K562 (cell line): Measurements from ENCODE around the gene ANKRD34A. TPM values are rescaled to one million over a fixed set of nuclear protein-coding genes. Genes with fewer than 3 reads are reported as not detected.

Experiments used
- ATAC-seq: fragments of 200-7000 bp; cut with Tn5 transposase; 3 replicates; pipeline ENCODE4 v1.9.1; 2020; ENCODE audit warnings: moderate library complexity
- BruUV-seq: library from RNA; stranded (reverse); fragments of 400-500 nt; replicated peaks from 2 replicates; lab custom pipeline; 2021; lab: Mats Ljungman, UMichigan
- CTCF ChIA-PET: fragments of 300-600 bp; formaldehyde crosslinking; extraction: SDS; loops from one replicate; lab custom pipeline; 2021; ENCODE audit warnings: low intra/inter-chr PET ratio; lab: Yijun Ruan, JAX
- POLR2A ChIA-PET: fragments of 300-600, 350-650 bp; sonication (Branson Sonifier 250); formaldehyde crosslinking; extraction: SDS; loops from one replicate; lab custom pipeline; 2021; ENCODE audit warnings: antibody characterized with exemption, inconsistent platforms; lab: Yijun Ruan, JAX
- DNase-seq, 4 experiments: peaks; one replicate each; pipeline versions ENCODE4 v3.0.0 to v3.0.0-alpha.2; 2011 to 2018; ENCODE audit warnings: low spot score in 3 of 4, mixed read lengths in 3 of 4; ENCODE audit errors: extremely low read depth in 1 of 4
- FAIRE-seq: peaks from 2 replicates; lab custom pipeline; 2011; peaks lifted over from hg19 to GRCh38; lab: Jason Lieb, UNC
- H2AFZ ChIP-seq: 2 replicates; pipeline ENCODE4 v1.6.0; 2011; ENCODE audit warnings: low read depth, low read length, control low read depth, inconsistent platforms
- H3K27ac ChIP-seq: fragments of 200-600 bp; 3 replicates; pipeline ENCODE4 v1.8.0; 2011; ENCODE audit warnings: low read depth, mild to moderate bottlenecking, control low read depth, inconsistent platforms, low read length, moderate library complexity, mixed read lengths; ENCODE audit errors: extremely low read depth
- H3K27me3 ChIP-seq, 2 experiments: fragments of 300-600 bp in 1 of 2; 2 replicates in 1 of 2; 3 replicates in 1 of 2; pipeline versions ENCODE4 v1.6.0 to v1.8.0; 2011; ENCODE audit warnings: inconsistent platforms in 2 of 2, low read length in 2 of 2, mild to moderate bottlenecking in 1 of 2, mixed read lengths in 1 of 2, moderate library complexity in 1 of 2; ENCODE audit not compliant: control insufficient read depth in 2 of 2, insufficient read depth in 2 of 2
- H3K36me3 ChIP-seq: fragments of 300-600 bp; 3 replicates; pipeline ENCODE4 v1.8.0; 2011; ENCODE audit warnings: mild to moderate bottlenecking, low read length, inconsistent platforms; ENCODE audit not compliant: control insufficient read depth, insufficient read depth
- H3K4me1 ChIP-seq, 2 experiments: fragments of 200-600 bp in 1 of 2; replicated peaks in 1 of 2; 2 replicates in 1 of 2; 3 replicates in 1 of 2; pipeline versions ENCODE4 v1.5.1 to v1.8.0; 2011; ENCODE audit warnings: inconsistent platforms in 2 of 2, low read length in 2 of 2, mild to moderate bottlenecking in 1 of 2, mixed read lengths in 1 of 2, moderate library complexity in 1 of 2; ENCODE audit not compliant: control insufficient read depth in 2 of 2, insufficient read depth in 2 of 2
- H3K4me2 ChIP-seq: 2 replicates; pipeline ENCODE4 v1.6.1; 2011; ENCODE audit warnings: low read length, control low read depth, inconsistent platforms, mixed read lengths; ENCODE audit not compliant: insufficient read depth
- H3K4me3 ChIP-seq: fragments of 200-600 bp; sonication (generic), shearing (Covaris generic); 2 replicates; pipeline ENCODE4 v1.5.1; 2016; ENCODE audit warnings: control low read depth, inconsistent platforms
- H3K79me2 ChIP-seq: fragments of 200-600 bp; 3 replicates; pipeline ENCODE4 v1.8.0; 2011; ENCODE audit warnings: low read length, inconsistent platforms; ENCODE audit not compliant: control insufficient read depth, insufficient read depth
- H3K9ac ChIP-seq, 2 experiments: 2 replicates each; pipeline versions ENCODE4 v1.6.0 to v1.6.1; 2011; ENCODE audit warnings: low read depth in 2 of 2, low read length in 2 of 2, control low read depth in 1 of 2, inconsistent platforms in 1 of 2, mild to moderate bottlenecking in 1 of 2, mixed read lengths in 1 of 2; ENCODE audit not compliant: insufficient read depth in 1 of 2
- H3K9me1 ChIP-seq: one replicate; pipeline ENCODE4 v1.6.0; 2011; ENCODE audit warnings: inconsistent platforms, mild to moderate bottlenecking, low read length, moderate library complexity; ENCODE audit not compliant: control insufficient read depth, insufficient read depth
- H3K9me3 ChIP-seq: replicated peaks from 2 replicates; pipeline ENCODE4 v1.5.1; 2011; ENCODE audit warnings: low read depth, low read length, inconsistent platforms; ENCODE audit not compliant: control insufficient read depth, insufficient read depth
- H4K20me1 ChIP-seq: replicated peaks from 2 replicates; pipeline ENCODE4 v1.6.1; 2011; ENCODE audit warnings: low read length, inconsistent platforms, mixed read lengths; ENCODE audit not compliant: control insufficient read depth, insufficient read depth
- BCLAF1 ChIP-seq, 2 experiments: fragments of 450-650 bp in 1 of 2; IDR thresholded peaks; 2 replicates each; pipeline ENCODE4 v1.6.1; 2011 to 2017; ENCODE audit warnings: low read depth in 2 of 2, antibody characterized with exemption in 1 of 2, borderline replicate concordance in 1 of 2, low read length in 1 of 2, mild to moderate bottlenecking in 1 of 2, mixed read lengths in 1 of 2; ENCODE audit not compliant: control insufficient read depth in 1 of 2
- CBX2 ChIP-seq: fragments of 200-600 bp; sonication (generic); IDR thresholded peaks from one replicate; pipeline ENCODE4 v1.6.1; 2012; ENCODE audit warnings: mild to moderate bottlenecking, low read length, inconsistent platforms; ENCODE audit not compliant: insufficient read depth, poor library complexity, severe bottlenecking
- CSDE1 ChIP-seq, 2 experiments: fragments of 450-650 bp; IDR thresholded peaks; 2 replicates each; pipeline ENCODE4 v1.6.1; 2016; ENCODE audit warnings: mild to moderate bottlenecking in 1 of 2
- FOXA3 ChIP-seq, 2 experiments: fragments of 450-650 bp in 1 of 2; sonication (generic) in 1 of 2; formaldehyde crosslinking; IDR thresholded peaks in 1 of 2; conservative IDR thresholded peaks in 1 of 2; 2 replicates each; pipeline versions ENCODE4 v1.4.0 to v1.8.0; 2020 to 2022; ENCODE audit warnings: mild to moderate bottlenecking in 2 of 2, missing genetic modification reagents in 1 of 2
- MECOM ChIP-seq: fragments of 250-450 bp; sonication (Bioruptor Pico); IDR thresholded peaks from 2 replicates; pipeline ENCODE4 v1.8.0; 2022; ENCODE audit warnings: inconsistent platforms
- MLLT1 ChIP-seq, 2 experiments: fragments of 450-650 bp; IDR thresholded peaks; 2 replicates each; pipeline ENCODE4 v1.6.1; 2016
- MTA3 ChIP-seq: fragments of 450-650 bp; formaldehyde crosslinking; IDR thresholded peaks from 2 replicates; pipeline ENCODE4 v1.6.1; 2017; ENCODE audit warnings: mild to moderate bottlenecking, borderline replicate concordance
- RBM15 ChIP-seq: fragments of 200-400 bp; formaldehyde crosslinking; IDR thresholded peaks from 2 replicates; pipeline ENCODE4 v1.6.1; 2018; ENCODE audit warnings: mild to moderate bottlenecking, low read length, moderate library complexity; ENCODE audit not compliant: insufficient read depth
- TAF7 ChIP-seq: fragments of 450-650 bp; IDR thresholded peaks from 2 replicates; pipeline ENCODE4 v1.6.1; 2016; ENCODE audit warnings: missing genetic modification characterization, missing compliant biosample characterization
- TCF15 ChIP-seq: fragments of 250-450 bp; sonication (Bioruptor Pico); IDR thresholded peaks from 2 replicates; pipeline ENCODE4 v1.8.0; 2022; ENCODE audit warnings: moderate library complexity, mild to moderate bottlenecking, inconsistent platforms
- ZBTB5 ChIP-seq: fragments of 450-650 bp; IDR thresholded peaks from 2 replicates; pipeline ENCODE4 v1.6.1; 2017; ENCODE audit warnings: antibody characterized with exemption
- ZFX ChIP-seq: sonication (generic); formaldehyde crosslinking; IDR thresholded peaks from 2 replicates; pipeline ENCODE4 v1.8.0; 2022; ENCODE audit warnings: mild to moderate bottlenecking, missing genetic modification reagents, moderate library complexity
- ZNF24 ChIP-seq: fragments of 450-650 bp; IDR thresholded peaks from 2 replicates; pipeline ENCODE4 v1.6.1; 2016
- ZNF324 ChIP-seq: fragments of 250-450 bp; sonication (Bioruptor Pico); IDR thresholded peaks from 2 replicates; pipeline ENCODE4 v1.4.0; 2020; ENCODE audit warnings: mild to moderate bottlenecking
- WGBS: fragments of 100-300 bp; shearing (Covaris generic); methylation state at CpG from one replicate; pipeline ENCODE4 v1.1.6; 2016; ENCODE audit warnings: low coverage, mixed read lengths; ENCODE audit not compliant: insufficient coverage; ENCODE audit errors: missing lambda C conversion rate; 5-methylcytosine and 5-hydroxymethylcytosine counted together
- in situ Hi-C: fragments of 300-500 bp; cut with MboI; formaldehyde crosslinking; loops from 4 replicates; pipeline ENCODE4 v1.15.0; 2018; ENCODE audit warnings: inconsistent platforms, mixed read lengths
- intact Hi-C: fragments of 100-400 bp; cut with micrococcal nuclease; formaldehyde crosslinking; loops from 2 replicates; pipeline ENCODE4 v1.14.2; 2022
- polyA plus RNA-seq, 8 experiments: library from polyadenylated mRNA; depleted of rRNA in 4 of 8; stranded (reverse) in 5 of 8; unstranded in 3 of 8; fragments of >200 nt; fragmentation: Nextera tagmentation in 2 of 8; fragmentation: Illumina TruSeq in 1 of 8; extraction: Ambion mirVana in 2 of 8; extraction: Trizol in 1 of 8; gene quantifications; 2 replicates each; pipeline versions ENCODE4 v1.2.1 to v1.2.3, GENCODE V29; 2011 to 2014; ENCODE audit warnings: inconsistent platforms in 1 of 8, missing spikeins in 1 of 8
- total RNA-seq, 7 experiments: library from RNA; depleted of rRNA in 6 of 7; stranded (reverse); fragments of >200 nt in 6 of 7; fragmentation: Illumina TruSeq in 2 of 7; extraction: Trizol in 2 of 7; gene quantifications; 2 replicates each; pipeline versions ENCODE4 v1.2.1 to v1.2.3, GENCODE V29; 2011 to 2021; ENCODE audit warnings: low replicate concordance in 1 of 7

The ANKRD34A gene
- total and polyA plus RNA-seq, 9 of the 15 experiments (the other 6 are each of a cell fraction or from before 2014, with no cell fraction given), result 0.06 to 1.6 (median 0.43) TPM

- Histone ChIP-seq H3K79me2 (peaks cover 68% of the 10 kb centered on the region), H3K27me3 (no peaks in the 10 kb centered on the region), H3K4me2 (peak within 1 kb of the TSS; percentile 97), H3K36me3 (peaks cover 44% of the 10 kb centered on the region), H3K9ac (peak within 1 kb of the TSS; percentile 94 to 100), H3K9me3 (no peaks in the 10 kb centered on the region), H3K9me1 (peaks cover 3% of the 10 kb centered on the region), H2AFZ (peak within 1 kb of the TSS; percentile 81), H4K20me1 (peaks cover 44% of the 10 kb centered on the region), H3K27ac (peak within 1 kb of the TSS; percentile 99), H3K4me1 (peaks cover 14 to 31% of the 10 kb centered on the region in 2 experiments; a peak in 3 of 5 replicates), H3K4me3 (peak within 1 kb of the TSS; percentile 85)
- DNase-seq (peak; percentile 99 to 100 (median 100)), FAIRE-seq (peak; percentile 82), ATAC-seq (peak; percentile 71)
- CTCF ChIA-PET, result interaction anchor here (1.4 kb wide), 1 partner anchor 11 kb away, joined by 4 read pairs; no protein-coding TSS in a partner anchor
- no TSS peak for BruUV-seq
- intact Hi-C loops (loop anchor here (1.0 kb wide), 2 partner anchors 11 to 17 kb away; no protein-coding TSS in a partner anchor), in situ Hi-C loops (no loop called here)
- WGBS, result under 1% methylated on average over 25 of the region's 30 CpGs
- POLR2A ChIA-PET, result interaction anchor here (0.7 to 14.0 kb wide), 14 partner anchors 10 to 89 kb away, joined by 3 to 320 read pairs (median 6); partner anchors contain the start of genes ANKRD34A, HJV, LIX1L and POLR3GL
- peak; percentile 66 to 98 for TF ChIP-seq FOXA3 (CRISPR knock-in tag; conservative IDR thresholded peaks at IDR 0.05 in 1 of 2, IDR thresholded peaks at IDR 0.05 in 1 of 2)
- peak; percentile 98 for TF ChIP-seq ZBTB5
- no peak for TF ChIP-seq TCF15
- TF ChIP-seq MTA3, result peak; percentile 99
- TF ChIP-seq MECOM (CRISPR knock-in tag), result 0 out of 2 replicates have a peak, but pooled peaks have one; percentile 39
- peak; percentile 58 for TF ChIP-seq ZFX (CRISPR knock-in tag)
- peak; percentile 94 to 100 for TF ChIP-seq BCLAF1 (IDR thresholded peaks at IDR 0.05; ENCODE audit: borderline replicate concordance in 1 of 2, control insufficient read depth in 1 of 2, low read depth in 2 of 2, low read length in 1 of 2)
- no peak for TF ChIP-seq CBX2
- TF ChIP-seq TAF7 (tag), result peak; percentile 74
- TF ChIP-seq ZNF324 (CRISPR knock-in tag), result no peak
- no peak for TF ChIP-seq RBM15
- peak; percentile 66 to 96 for TF ChIP-seq MLLT1 (IDR thresholded peaks at IDR 0.05)
- TF ChIP-seq CSDE1 (IDR thresholded peaks at IDR 0.05), result peak in 1 of 2 experiments; percentile 6; a peak in 1 of 4 replicates
- TF ChIP-seq ZNF24, result no peak
Measured at GRCh38 chr1:145996433-145997015, 32.1 kb upstream of the ANKRD34A start, which contains the start of gene TXNIP. Gene TXNIP, minus strand, starts transcription at chr1:145996579. Its CDS starts 313 bp downstream, at chr1:145996266.
